Hematopoietic multipotent progenitor cell treated with erythropoietin and hydrocortisone succinate and interleukin-3 and kit ligand, for 4 days (in vitro differentiated cells): ENCODE results near the gene TOLLIP.
"Not testable (repeated sequence)": the region's sequence is repeated elsewhere in the genome, so short reads cannot be mapped to it uniquely, and the experiment has no call there.

ENCODE experiments used
- DNase-seq: peaks from one replicate; pipeline ENCODE4 v3.0.0-alpha.2; 2015

Gene TOLLIP

GRCh38 chr11:1343391-1344055 lies 34.1 kb upstream of the TOLLIP start:
- no peak for DNase-seq

- no peak for DNase-seq
Measured at GRCh38 chr11:1342946-1343345, 33.5 kb upstream of the TOLLIP start.

- peak; percentile 35 for DNase-seq
Measured at GRCh38 chr11:1341928-1342524, 32.6 kb upstream of the TOLLIP start.

- DNase-seq, result not testable (repeated sequence)
Measured at GRCh38 chr11:1341226-1341625, 31.8 kb upstream of the TOLLIP start.

GRCh38 chr11:1340111-1340510 lies 30.7 kb upstream of the TOLLIP start:
- DNase-seq, result no peak

GRCh38 chr11:1339066-1339675 lies 29.7 kb upstream of the TOLLIP start:
- DNase-seq, result no peak

GRCh38 chr11:1338201-1339065 lies 29.0 kb upstream of the TOLLIP start:
- no peak for DNase-seq

- DNase-seq, result no peak
Measured at GRCh38 chr11:1337647-1338007, 28.2 kb upstream of the TOLLIP start.

GRCh38 chr11:1336836-1337646 lies 27.6 kb upstream of the TOLLIP start:
- peak; percentile 46 for DNase-seq

- DNase-seq, result peak; percentile 91
Measured at GRCh38 chr11:1335811-1336761, 26.7 kb upstream of the TOLLIP start.

GRCh38 chr11:1335264-1335810 lies 25.9 kb upstream of the TOLLIP start:
- no peak for DNase-seq

GRCh38 chr11:1333860-1334259 lies 24.4 kb upstream of the TOLLIP start:
- no peak for DNase-seq

GRCh38 chr11:1333091-1333772 lies 23.8 kb upstream of the TOLLIP start:
- DNase-seq, result no peak

GRCh38 chr11:1330473-1330872 lies 21.0 kb upstream of the TOLLIP start:
- no peak for DNase-seq

GRCh38 chr11:1327064-1327460 lies 17.6 kb upstream of the TOLLIP start:
- no peak for DNase-seq

GRCh38 chr11:1326435-1327063 lies 17.1 kb upstream of the TOLLIP start:
- no peak for DNase-seq

GRCh38 chr11:1323774-1324173 lies 14.3 kb upstream of the TOLLIP start:
- peak; percentile 54 for DNase-seq

GRCh38 chr11:1317993-1318392 lies 8.6 kb upstream of the TOLLIP start:
- peak; percentile 37 for DNase-seq

- no peak for DNase-seq
Measured at GRCh38 chr11:1317432-1317831, 8.0 kb upstream of the TOLLIP start.
